GM12872 (cell line): ENCODE results near the gene BID.
A peak's percentile ranks its signal among the peaks of the same experiment; 100 is the strongest.

Source experiments
- CTCF ChIP-seq: IDR thresholded peaks from 3 replicates; pipeline ENCODE4 v1.5.1; 2011; ENCODE audit warnings: low read depth, mild to moderate bottlenecking, low read length, moderate library complexity; ENCODE audit not compliant: insufficient read depth

The BID gene

GRCh38 chr22:17754233-17754925 is 19.9 kb downstream of the BID start:
- peak; percentile 52 for TF ChIP-seq CTCF

- TF ChIP-seq CTCF = no peak
Measured at GRCh38 chr22:17753401-17753989, 20.8 kb downstream of the BID start.

GRCh38 chr22:17751596-17751995 is 22.7 kb downstream of the BID start:
- no peak for TF ChIP-seq CTCF

GRCh38 chr22:17749605-17750395 is 24.5 kb downstream of the BID start:
- TF ChIP-seq CTCF = no peak

GRCh38 chr22:17748555-17749353 is 25.5 kb downstream of the BID start:
- TF ChIP-seq CTCF = no peak

- TF ChIP-seq CTCF = no peak
Measured at GRCh38 chr22:17746916-17747315, 27.4 kb downstream of the BID start.

GRCh38 chr22:17744430-17744829 is 29.8 kb downstream of the BID start:
- no peak for TF ChIP-seq CTCF
